ENCODE measurements around the gene KIAA0232.
"Not testable (repeated sequence)": the region's sequence is repeated elsewhere in the genome, so short reads cannot be mapped to it uniquely, and the experiment has no call there.

Gene KIAA0232

GRCh38 chr4:6811165-6811564 lies 28.6 kb downstream of the KIAA0232 start:
- DNase-seq, result no peak

- no peak for DNase-seq
Observed at GRCh38 chr4:6812766-6813165, 30.2 kb downstream of the KIAA0232 start.

GRCh38 chr4:6813725-6814124 lies 31.2 kb downstream of the KIAA0232 start:
- DNase-seq, result no peak

GRCh38 chr4:6815029-6815836 lies 32.7 kb downstream of the KIAA0232 start:
- no peak for DNase-seq

- no peak for DNase-seq
Observed at GRCh38 chr4:6819295-6819694, 36.8 kb downstream of the KIAA0232 start.

- DNase-seq, result no peak
Observed at GRCh38 chr4:6820695-6821094, 38.2 kb downstream of the KIAA0232 start.

DNA sequence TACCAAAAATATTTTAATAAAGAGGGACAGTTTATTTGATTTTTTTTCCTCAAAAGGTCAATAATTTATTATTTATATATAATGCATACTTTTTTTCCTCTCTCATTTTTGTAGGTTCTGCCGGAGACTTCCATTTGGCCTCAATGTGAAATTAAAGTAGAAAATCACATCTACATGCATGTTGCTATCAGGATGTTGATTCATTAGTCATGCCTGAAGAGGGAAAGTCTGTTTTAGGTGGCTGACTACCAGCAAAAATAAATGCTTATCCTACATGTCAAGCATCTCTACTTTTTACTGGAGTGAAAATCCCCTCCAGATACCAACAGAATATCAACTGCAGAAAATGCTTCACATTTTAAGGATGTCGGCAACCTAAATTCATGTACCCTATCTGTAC lies 41.5 kb downstream of the KIAA0232 start:
- no peak for DNase-seq

DNA sequence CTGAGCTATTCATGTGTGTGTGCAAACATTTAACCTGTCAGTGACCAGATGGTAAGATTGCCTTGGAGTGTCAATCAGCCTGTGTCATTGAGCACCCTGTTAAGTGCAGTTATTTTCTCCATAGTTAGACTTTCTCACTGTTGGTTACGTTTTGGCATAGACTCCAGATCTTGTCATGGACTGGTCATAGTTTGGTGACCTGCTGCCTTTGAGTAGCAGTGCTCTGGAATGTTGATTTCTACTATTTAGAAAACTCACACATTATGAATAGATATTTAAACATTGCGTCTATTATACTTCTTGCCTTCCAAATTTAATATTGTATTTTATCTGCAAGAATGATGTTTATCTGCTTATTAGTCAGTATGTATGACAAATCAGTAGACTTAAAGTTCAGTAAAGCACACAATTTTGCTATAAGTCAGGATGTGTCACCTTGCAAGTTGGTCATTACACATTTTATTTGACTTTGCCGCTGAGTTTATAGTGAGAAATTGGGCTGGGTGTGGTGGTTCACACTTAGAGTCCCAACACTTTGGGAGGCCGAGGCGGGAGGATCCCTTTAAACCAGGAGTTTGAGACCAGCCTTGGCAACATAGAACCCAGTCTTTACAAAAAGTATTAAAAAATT lies 42.4 kb downstream of the KIAA0232 start:
- DNase-seq, result no peak

GRCh38 chr4:6825403-6825802 lies 42.9 kb downstream of the KIAA0232 start:
- DNase-seq, result peak; percentile 19

GRCh38 chr4:6826781-6827508 lies 44.4 kb downstream of the KIAA0232 start:
- DNase-seq, result no peak

GRCh38 chr4:6829086-6829485 lies 46.6 kb downstream of the KIAA0232 start:
- DNase-seq, result no peak

DNA sequence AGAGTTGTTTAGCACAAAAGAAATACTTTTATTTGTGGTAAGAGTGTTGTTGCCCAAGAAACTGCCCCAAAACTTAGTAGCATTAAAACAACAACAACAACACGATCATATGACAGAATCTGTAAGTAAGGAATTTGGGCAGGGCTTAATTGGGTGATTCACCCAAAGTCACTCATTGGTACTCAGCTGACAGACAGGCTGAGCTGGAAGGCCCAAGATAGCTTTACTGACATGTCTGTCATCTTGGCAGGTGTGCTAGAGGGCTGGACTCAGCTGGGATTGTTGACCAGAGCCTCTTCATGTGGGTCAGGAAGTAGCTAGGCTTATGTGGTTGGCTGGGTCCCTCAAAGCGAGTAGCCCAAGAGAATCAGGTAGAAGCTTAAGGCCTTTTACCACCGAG lies 52.3 kb downstream of the KIAA0232 start:
- DNase-seq, result no peak

GRCh38 chr4:6835616-6836015 lies 53.1 kb downstream of the KIAA0232 start:
- not testable (repeated sequence) for DNase-seq

GRCh38 chr4:6837106-6837505 lies 54.6 kb downstream of the KIAA0232 start:
- DNase-seq, result not testable (repeated sequence)

GRCh38 chr4:6839579-6839978 lies 57.1 kb downstream of the KIAA0232 start:
- DNase-seq, result no peak

DNA sequence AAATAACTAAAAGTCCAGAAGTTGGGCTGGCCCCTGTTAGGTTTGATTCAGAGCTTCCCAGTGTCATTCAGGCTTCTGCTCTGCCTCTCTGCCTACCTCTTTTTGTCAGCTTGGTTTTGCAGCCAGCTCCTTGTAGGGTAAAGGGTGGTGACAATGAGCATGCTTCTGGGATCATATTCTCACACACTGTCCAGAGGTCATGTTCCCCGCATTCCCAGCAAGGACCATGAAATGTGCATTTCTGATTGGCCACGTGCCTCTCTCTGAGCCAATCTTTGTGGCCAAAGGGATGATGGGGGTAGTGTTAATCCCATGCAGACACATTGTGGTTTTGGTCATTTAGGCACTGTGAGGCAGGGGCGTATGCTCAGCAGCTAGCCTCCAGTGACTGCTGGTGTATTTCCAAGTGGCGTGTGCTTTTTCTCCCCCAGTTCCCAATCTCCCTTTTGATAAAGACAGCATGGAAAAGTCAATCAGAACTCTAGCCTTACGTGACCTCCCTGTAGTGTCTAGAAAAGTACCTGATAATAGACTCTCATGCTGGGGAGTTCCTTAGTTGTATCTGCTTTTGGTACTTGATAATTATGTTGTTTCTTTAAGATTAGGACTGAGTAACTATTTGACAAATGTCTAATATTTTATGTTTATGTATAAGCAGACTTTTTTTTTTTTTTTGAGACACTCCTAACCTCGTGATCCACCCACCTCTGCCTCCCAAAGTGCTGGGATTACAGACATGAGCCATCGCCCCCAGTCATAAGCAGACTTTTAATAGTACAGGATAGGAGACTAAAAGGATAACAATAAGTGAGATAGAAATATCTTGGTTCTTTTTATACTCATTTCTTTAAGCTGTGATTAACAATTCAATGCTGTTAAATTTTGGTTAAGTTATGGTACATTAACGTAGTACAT lies 57.8 kb downstream of the KIAA0232 start:
- no peak for DNase-seq

DNA sequence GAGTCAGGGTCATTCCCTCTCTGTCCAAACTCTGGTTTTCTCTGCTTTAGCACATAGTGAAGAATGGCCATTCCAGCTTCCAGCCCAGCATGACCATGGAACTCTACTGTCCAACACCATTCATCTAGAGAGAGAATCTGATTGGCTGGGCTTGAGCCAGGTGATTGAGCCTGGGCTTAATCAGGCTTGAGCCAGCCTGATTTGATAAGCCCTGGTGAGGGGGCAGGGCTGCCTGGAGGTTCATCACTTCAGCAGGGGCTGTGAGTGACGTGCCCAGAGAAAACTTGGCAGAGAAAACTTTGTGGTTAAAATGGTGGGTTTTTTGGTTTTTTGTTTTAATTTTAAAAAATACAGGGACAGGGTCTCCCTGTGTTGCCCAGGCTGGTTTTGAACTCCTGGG lies 62.5 kb downstream of the KIAA0232 start:
- no peak for DNase-seq

DNA sequence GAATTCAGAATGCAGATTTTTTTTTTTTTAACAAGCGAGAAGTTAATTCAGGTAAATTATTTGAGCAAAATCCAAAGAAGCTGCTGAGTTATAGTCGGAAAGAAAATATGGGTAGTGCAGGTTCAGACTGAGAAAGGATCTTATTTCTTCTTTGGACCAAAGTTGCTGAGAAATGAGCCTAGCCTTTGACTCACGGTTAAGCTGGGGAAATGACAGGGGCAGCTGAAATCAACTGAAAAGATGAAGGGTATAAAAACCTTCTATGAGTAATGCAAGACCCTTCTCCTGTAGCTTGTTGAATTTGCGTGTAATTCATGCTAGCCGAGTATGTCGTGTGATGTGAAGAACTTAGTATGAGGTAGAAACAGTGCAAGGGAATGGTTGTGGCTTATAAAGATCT lies 63.0 kb downstream of the KIAA0232 start:
- DNase-seq, result no peak

GRCh38 chr4:6847178-6847577 lies 64.7 kb downstream of the KIAA0232 start:
- no peak for DNase-seq

DNA sequence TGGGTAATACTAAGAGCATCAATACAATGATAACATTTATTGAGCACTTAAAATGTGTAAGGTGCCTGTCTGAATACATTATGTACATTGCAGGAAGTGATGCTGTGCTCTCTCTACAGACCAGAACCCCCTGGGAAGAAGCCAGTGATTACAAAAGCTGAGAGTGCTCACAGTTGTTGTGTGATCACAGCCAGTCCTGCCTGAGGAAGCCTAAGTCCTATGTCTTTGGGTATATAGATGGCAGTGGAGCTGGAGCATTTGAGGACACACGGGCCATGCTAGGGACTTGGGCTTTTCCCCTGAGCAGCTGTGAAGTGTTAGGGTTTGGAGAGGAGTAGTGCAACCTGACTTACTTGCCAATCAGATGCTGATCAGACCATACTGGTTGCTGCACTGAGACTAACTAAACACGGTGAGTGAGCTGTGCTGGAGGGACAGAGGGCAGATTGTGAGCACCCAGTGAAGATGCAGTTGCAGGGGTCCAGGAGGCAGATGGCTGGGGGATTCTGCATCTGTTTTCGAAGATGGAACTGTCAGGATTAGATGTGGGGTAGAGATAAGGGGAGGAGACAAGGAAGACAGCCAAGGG lies 66.3 kb downstream of the KIAA0232 start:
- DNase-seq, result no peak

GRCh38 chr4:6849691-6850090 lies 67.2 kb downstream of the KIAA0232 start:
- no peak for DNase-seq

GRCh38 chr4:6851431-6851830 lies 68.9 kb downstream of the KIAA0232 start:
- no peak for DNase-seq
